Right lobe of liver (tissue), 4 donors: ENCODE measurements around the gene MOGAT2.

ENCODE experiments used
- POLR2A ChIP-seq: fragments of 450-650 bp; IDR thresholded peaks from one replicate; pipeline ENCODE4 v1.6.1; 2017; ENCODE audit warnings: antibody characterized with exemption, mild to moderate bottlenecking
- TF ChIP-seq, protein P1 (sequence below), 4 donors: fragments of 200-600 bp in 3 of 4; fragments of 450-650 bp in 1 of 4; IDR thresholded peaks; one replicate each; pipeline versions ENCODE4 v1.5.1 to v1.8.0; 2016 to 2022; ENCODE audit warnings: antibody characterized with exemption in 4 of 4, mild to moderate bottlenecking in 2 of 4
- donor health status: DM: no; HTN: no; CAD: no.
- donor health status: DM: no; HTN: no; CAD: no.
- donor health status: DM: no; HTN: yes; CAD: no.

DNA sequence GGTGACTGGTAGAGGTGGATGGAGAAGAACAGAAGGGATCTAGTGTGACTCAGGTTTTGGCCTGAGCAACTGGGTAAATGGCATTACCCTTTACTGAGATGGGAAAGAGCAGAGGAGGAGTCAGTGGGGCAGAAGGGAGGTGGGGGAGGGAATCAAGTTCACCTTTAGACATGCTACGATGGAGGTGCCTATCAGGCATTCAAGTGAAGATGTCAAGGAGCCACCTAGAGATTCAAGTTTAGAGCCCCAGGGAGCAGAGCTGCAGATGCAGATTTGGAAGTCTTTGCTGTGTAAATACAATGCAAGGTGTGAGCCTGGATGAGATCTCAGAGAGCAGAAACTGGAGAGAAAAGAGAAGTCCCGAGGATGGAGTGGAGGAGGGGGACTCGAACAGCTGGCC, 979 bp upstream of the MOGAT2 start:
- TF ChIP-seq, protein P1, sequence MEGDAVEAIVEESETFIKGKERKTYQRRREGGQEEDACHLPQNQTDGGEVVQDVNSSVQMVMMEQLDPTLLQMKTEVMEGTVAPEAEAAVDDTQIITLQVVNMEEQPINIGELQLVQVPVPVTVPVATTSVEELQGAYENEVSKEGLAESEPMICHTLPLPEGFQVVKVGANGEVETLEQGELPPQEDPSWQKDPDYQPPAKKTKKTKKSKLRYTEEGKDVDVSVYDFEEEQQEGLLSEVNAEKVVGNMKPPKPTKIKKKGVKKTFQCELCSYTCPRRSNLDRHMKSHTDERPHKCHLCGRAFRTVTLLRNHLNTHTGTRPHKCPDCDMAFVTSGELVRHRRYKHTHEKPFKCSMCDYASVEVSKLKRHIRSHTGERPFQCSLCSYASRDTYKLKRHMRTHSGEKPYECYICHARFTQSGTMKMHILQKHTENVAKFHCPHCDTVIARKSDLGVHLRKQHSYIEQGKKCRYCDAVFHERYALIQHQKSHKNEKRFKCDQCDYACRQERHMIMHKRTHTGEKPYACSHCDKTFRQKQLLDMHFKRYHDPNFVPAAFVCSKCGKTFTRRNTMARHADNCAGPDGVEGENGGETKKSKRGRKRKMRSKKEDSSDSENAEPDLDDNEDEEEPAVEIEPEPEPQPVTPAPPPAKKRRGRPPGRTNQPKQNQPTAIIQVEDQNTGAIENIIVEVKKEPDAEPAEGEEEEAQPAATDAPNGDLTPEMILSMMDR (IDR thresholded peaks at IDR 0.05): no peak
- TF ChIP-seq POLR2A: no peak
